HG03095 (cell line): Measurements from ENCODE around the gene EMX2.

Experiments
- ATAC-seq: cut with Tn5 transposase; IDR thresholded peaks from one replicate; pipeline ENCODE4 v1.9.1; 2021; ENCODE audit warnings: moderate library complexity; ENCODE audit not compliant: unreplicated experiment

EMX2 gene

DNA sequence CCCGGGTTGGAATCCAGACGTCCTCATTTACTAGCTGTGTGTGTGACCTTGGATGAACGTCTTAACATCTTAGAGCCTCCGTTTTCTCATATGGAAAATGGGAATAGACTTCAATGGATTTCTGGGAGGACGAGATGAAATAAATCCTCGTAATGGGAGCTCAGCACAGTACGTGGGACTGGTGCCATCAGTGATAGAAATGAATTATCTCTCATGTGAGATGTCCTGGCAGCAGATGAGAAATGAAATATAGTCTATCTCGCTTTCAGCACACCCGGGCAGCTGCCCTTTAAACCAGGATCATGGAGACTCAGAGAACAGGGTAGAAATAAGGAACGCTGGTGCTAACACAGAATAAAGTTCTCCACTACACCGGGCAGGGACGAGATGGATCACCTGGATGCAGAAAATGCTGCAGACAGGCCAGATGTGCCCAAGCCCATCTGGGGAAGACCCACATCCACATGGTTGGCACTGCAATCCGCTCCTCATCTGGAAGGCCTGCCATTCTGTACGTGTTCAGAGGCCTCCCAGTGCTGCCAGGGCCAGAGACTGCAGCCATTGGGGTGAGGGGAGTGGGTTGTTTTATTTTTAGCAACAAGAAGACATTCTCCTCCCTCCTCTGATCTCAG is 11.1 kb upstream of the EMX2 start:
- ATAC-seq, result no peak

DNA sequence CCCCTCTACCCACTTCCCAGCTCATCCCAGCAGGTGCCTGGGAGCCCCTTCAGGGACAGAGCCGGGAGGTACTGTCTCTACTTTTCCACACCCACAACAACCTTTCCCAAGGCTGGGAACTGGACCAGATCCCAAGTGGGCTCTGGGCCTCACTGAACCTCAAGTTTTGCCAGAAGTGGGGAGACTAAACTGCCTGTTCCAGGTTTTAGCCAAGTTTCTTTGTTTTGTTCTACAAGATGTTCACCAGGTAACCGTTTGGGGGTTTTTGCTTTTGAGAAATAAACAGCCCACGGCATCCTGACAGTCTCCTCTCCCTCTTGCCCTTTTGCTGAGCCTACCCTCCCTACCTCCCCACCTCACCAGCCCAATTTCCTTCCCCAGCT is 10.6 kb upstream of the EMX2 start:
- ATAC-seq, result no peak

DNA sequence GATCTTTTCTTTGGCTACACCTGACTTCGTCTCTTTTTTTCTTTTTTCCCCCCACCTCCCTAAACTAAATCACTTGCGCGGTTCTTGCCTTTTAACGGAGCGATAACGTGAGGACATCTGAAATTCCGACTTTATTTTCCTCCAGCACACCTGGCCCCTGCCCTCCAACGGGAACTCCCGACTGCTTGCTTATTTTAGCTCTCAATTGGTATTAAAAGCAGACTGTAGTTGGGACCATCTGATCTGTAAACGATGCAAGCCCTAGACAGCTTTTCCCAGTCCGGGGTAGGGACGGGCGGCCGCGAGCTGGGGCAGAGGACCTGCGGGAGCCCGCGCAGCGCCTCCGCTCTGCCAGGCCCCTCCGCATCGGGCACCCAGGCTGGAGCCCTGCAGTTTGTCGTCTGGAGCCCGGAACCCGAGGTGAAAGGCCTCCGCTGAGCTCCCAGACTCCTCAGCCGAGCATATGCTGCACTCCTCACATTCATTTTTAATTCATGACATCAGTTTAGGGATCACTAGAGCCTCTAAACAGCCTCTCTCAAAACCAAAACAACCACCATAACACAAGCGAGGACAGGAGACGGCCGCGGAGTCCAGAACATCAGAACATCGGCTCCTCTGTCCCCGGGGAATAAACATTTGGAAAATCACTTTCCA is 10.0 kb upstream of the EMX2 start:
- no peak for ATAC-seq

DNA sequence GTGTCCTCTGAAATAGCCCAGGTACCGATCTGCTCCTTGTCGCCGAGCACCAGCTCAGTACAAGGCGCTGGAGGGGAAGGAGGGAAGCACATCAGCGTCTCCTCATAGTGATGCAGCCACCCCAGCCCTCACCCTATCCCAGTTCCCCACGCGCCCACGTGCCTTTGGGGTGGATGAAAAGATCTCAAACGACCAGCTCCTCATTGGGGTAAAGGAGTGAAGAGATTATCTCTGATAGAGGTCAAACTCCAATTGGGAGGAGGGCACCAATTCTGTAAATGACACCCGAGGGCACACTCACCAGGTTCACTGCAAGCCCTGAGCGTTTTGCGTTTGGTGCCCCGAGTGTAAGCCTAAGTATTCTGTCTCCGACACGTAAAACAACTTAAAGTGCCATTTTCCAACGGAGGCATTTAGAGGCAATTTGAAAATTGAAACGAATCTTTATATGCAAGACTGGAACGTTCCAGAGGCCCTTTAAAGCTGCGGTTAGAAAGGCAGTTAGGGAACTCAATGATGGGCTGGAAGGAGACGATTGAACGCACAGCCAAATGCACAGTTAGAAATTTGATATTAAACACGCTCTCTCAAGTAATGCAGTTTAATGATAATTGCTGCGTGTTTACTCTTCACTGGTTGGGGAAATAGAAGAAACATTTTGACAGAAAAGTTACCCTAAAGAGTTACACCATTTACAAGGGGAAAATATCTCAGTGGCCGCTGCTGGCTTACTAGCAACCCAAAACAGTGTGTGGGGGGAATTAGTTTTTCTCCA is 8.9 kb upstream of the EMX2 start:
- ATAC-seq, result no peak

DNA sequence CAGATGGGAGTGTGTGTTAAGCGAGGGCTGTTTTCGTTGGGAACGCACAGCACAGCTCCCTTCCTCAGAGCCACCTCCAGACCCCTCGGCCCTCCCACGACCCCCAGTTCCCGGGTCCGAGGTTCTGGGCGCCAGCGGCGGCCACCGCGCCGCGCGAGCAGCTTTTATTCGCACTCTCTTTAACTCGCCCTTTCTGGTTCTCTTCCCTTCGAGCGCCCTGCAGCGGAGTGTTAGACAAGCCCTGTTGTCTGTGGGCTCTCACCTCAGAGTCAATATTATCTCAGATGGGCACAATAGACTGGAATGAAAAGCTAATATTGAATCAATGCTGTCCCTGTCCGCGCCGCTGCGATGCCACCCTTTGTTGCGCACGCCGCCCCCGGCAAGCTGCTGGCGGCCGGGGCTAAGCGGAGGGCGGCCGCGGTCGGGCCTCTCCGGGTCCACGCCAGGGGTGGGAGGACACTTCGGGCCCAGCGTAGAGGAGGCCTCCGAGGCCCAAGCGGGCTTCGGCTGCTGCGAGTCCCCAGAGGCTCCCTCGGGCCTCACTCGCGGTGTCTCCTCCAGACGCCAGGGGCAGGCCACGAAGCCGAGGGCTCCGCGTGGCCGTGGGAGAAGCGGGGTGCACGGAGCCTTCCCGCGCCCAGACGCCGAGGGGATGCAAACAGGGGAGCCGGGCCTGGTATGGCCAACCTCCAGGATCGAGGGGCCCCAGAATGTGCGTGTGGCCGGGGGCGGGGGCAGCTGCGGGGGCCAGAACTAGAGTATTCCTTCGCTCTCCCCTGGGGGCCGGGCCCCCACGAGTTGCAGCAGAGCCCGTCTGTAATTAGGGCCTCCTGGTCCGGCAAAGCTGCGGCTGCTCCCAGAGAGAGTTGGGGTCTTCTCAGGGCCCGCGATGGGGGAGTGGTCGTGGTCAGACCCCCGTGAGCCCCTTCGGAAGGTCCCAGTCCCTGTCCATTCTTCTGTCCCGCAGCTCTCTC is 7.9 kb upstream of the EMX2 start:
- no peak for ATAC-seq

DNA sequence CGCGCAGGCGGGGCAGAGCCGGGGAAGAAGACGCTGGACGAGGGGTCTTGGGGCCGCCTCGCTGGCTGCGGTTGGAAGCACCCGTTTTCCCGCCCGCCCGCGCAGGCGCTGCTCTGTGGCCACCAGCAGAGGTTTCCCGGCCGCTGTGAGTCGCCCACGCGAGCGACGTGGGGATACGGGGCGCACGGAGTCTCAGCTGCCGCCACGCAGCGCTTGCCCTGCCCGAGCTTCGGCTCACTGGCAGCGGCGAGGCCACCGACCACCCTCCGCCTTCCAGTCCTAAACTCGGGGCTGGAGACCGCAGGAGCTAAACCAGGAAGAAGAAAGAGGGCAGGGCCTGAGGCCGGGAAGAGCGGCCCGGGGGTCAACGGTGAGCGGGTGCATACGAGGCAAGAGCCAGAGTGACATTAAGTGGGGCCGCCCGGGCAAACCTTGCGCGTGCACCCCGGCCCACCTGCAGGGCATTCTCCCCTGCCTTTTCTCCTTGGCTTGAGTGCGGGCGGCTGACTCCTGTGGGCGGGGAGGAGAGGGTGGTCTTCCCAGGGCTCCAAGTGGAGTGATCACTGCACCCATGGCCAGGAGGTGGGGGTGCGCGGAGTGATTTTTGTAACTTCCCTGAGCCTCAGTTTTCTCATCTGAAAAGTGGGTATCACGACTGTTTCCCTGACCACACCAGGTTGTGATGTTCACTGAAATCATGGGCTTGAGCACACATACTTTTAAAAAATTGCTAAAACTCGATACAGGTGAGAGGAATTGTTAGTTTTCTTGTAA is 7.1 kb upstream of the EMX2 start:
- ATAC-seq, result no peak

DNA sequence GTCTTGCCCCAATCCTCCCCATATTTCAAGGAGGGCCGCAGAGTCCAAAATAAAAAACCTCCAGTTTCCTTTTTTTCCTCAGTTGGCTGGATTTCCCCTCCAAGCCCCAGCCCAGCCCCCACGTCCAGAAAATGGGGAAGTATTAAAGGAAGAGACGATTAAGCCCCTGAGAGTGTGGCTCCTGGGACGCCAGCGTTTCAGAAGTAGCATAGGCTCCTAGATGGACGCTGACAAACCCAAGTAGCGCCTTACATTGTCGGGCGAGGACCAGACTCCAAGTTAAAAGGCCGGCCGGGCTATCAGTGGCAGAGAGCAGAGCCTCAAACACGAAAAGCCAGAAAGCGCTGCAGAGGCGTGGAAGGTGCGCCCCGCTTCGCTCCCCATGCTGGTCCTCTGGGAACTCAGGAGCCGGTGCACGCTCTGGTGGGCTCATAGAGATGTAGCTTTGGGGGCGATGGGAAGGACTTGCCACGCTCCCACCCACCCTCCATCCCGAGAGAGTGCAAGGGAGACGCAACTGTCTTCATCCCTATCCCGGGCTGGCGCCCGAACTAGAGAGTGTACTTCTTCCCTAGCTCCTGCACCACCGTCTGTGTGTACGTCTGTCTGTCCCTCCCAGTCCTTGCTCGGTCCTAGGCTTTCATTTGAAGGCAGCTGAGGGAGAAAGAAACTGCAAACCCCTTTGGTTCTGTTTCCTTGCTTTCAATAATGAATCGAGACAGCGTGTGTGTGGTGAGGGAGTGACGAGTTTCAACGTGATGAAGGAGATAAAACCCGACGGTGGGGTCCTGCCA is 6.3 kb upstream of the EMX2 start:
- ATAC-seq, result no peak

DNA sequence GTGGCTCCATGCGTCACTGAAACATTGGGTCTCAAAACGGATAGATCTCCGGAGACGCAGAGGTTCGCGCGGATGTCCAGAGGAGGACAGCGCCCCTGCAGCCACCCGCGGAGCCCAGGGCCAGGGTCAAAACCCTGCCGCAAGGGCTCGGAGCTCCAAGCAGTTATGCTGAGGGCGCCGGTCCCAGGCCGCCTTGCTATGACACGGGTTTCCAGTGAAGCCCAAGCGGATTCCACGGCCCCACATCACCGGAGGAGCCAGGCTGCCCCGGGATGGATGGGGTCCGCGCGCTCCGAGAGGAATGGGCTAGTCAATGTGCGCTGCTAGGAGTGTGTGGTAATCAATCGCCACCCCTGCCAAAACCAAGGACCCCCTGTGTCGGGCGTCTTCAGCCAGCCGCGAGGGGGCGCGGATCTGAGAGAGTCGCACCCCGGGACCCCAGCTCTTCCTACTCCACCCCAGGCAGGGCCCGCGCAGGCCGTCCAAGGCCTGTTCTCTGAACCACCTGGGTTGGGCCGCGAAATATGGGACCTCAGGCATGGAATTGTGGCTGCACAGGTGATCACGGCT is 5.6 kb upstream of the EMX2 start:
- no peak for ATAC-seq

DNA sequence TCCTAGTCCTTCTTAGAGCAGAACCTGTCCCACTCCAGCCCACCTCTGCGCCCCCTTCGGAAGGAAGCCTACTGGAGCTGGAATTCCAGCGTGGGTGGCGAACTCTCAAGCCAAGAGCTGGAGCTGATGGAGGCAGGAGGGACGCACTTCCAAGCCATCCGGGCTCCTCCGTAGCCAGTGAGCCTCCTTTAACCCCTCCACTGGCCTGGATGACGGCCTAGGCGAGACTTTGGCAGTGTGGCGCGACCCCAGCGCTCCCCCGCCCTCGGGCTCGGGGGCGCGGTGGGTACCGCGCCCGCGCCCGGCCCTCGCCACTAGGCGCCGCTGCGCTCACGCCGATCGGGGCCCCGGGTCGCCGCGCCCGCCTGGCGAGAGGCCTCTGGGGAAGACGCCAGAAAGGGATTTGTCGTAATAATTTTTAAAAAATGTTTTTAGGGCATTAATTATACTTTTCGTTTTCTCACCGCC is 5.1 kb upstream of the EMX2 start:
- ATAC-seq, result no peak

DNA sequence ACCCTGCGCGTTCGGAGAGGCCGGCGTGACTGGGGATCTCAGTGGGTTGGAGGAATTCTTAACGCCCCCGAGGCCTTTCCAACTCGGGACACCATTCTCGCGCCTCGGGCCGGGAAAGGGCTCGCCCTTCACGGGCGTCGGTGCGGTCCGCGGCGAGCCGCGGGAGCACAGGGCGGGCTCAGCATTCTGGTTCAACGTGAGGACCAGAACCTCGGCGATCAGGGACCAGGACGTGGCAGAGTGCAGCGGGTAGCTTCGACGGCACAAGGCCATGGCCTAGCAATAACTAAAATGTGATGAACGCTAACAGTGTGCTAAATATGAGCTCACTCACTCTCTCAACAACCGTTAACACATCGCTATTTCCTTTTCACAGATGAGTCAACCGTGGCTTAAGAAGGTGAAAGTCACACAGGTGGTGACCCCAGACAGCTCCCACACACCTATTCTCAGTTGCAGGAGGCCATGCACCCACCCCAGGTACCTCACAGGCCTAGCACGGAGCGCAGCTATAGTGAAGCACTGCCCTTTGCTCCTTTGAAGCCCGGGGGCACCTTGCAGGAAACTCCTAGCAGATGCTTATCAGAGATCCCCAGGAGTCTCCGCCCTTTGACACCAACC is 4.5 kb upstream of the EMX2 start:
- ATAC-seq, result no peak

DNA sequence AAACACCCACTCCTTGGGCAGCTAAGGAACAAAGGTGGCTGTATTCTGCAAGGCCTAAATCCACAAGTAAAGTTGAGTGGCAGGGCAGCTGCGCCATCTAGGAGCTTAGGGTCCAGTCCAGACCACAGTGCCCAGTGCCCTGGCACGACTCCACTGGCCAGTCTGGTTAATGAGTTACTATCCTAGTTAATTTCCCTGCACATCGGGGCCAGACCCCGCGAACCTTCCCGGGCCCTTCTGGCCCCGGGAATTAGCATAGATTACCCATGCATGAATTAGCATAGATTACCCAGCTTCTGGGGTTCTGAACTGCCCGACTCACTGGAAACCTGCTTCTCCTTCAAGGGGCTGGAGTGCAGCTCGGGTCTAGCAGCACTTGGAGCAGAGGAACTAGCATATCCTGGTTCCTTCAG is 3.2 kb upstream of the EMX2 start:
- no peak for ATAC-seq

DNA sequence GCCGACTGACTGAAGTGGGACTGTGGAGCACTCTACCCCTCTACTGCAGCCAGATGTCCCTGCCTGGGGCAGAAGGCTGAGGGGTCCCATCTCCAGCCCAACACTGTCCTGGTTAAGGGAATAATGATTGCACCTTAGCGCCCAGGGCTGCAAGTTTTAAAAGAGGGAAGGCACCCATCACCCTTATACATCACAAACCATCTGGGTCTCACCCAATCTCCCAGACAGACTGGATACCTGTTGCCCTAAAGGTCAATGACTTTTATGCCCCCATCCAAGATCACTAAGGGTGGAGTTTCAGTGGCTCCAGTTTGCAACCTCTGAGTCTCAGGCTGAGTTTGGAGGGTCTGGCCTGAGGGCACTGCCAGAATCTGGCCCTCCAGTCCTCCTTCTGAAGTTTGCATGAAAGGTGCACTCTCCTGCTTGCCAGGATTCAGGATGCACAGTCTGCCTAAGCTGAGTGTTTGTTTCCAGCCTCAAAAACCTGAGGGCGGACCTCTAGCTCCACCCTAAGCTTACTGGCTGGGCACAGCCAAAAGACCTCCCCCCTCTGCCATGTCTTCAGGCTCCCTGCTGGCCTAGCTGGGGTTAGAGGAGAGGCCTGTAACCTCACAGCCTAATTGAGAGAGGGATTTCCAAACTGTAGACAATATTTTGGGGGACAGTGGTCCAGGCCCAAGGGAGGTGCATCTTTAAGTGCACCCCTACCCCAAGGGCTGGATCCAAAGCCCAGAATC is 2.5 kb upstream of the EMX2 start:
- no peak for ATAC-seq

DNA sequence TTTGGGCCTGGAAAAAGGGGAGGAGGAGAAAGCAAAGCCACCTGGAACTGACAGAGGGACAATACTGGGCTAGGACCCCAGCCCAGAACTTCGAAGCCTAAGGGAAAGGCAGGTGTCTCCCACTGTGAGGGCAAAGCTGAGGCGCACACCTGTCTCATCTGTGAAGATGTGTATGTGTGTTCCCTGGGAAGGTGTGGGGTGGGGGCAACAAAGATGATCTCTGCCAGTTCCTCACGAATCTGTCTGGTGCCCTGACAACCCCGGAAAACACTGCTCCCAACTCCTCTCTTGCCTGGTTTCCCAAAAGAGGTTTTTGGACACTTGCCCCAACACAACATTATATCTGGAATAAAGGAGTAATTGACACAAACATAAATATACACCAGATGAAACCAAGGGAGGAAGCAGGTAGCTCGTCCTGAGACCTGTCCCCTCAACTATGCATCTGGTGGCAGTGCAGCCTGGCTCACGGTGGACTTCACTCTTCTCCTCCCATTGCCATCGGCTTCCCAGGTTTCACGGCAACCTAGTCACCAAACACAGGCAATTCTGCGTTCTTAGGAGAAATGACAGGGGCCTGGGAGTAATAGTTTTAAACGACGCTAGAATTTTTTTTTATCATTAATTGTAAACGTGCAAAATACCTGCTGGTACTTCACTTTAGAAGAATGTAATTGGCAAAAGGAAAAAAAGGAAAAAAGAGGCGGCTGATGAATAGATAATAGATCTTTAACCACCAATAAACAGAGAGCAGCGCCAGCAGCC is 1.7 kb upstream of the EMX2 start:
- ATAC-seq, result no peak

DNA sequence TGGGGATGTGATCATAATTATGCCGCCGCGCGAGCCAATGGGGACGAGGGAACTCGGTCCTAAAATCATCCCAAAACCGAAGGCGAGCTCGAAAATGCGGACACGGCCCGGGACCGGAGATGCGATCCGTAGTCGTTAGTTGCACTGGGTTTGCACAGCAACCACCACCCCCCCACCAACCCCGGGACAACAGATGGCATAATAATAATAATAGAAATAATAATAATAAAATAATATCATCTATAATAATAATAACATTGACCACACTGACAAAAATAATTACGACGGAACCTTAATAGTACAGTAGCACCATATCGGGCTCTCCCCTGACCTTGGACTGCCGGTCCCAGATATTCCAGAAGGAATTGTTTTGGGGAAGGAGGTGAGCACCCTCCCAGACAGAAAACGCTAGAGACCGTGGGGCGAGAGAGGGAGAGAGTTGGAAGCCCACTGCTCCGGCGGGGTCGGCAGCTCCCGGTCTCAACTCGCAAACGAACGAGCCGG is 1.1 kb upstream of the EMX2 start:
- no peak for ATAC-seq

DNA sequence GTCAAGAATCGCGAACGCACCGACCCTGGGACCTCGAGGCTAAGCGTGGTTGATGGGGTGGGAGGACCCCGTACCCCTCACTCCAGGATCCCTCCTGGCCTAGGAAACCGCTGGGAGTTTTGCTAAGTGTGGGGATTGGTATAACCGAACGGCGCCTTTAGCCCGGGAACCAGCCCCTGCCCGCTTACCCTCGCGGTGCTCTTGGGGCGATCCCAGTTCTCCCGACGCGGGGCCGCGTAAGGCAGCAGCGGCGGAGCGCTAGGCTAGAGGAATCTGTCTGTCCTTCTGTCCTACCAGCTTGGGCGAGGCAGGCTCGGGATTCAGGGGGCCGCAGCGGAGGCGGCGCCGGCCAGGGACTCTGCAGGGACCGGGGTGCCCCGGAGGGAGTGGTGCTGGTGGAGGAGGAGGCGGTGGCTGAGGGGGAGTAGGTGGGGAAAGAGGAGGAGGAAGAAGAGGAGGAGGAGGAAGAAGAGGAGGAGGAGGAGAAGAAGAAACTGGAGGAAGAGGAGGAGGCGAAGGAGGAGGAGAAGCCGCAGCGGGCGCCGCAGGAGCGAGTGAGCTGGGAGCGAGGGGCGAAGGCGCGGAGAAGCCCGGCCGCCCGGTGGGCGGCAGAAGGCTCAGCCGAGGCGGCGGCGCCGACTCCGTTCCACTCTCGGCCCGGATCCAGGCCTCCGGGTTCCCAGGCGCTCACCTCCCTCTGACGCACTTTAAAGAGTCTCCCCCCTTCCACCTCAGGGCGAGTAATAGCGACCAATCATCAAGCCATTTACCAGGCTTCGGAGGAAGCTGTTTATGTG is 439 bp upstream of the EMX2 start:
- no peak for ATAC-seq
